ENCODE measurements around the gene SURF1.
"Not testable (repeated sequence)": the region's sequence is repeated elsewhere in the genome, so short reads cannot be mapped to it uniquely, and the experiment has no call there.

The SURF1 gene

GRCh38 chr9:133356391-133357091, at the start of gene SURF1, which contains the start of gene SURF2:
Gene SURF1, minus strand, starts transcription at chr9:133356487. Its CDS starts 34 bp downstream, at chr9:133356453.
Gene SURF2, plus strand, starts transcription at chr9:133356550. Its CDS starts 43 bp downstream, at chr9:133356593.
- peak in 50 of 51 donors; percentile 19 to 90 (median 70) for DNase-seq

GRCh38 chr9:133405508-133406438, 49.5 kb upstream of the SURF1 start:
- no peak for DNase-seq

- no peak for DNase-seq
Observed at GRCh38 chr9:133404454-133405002, 48.2 kb upstream of the SURF1 start.

- DNase-seq, result no peak
Observed at GRCh38 chr9:133403766-133404453, 47.6 kb upstream of the SURF1 start.

DNA sequence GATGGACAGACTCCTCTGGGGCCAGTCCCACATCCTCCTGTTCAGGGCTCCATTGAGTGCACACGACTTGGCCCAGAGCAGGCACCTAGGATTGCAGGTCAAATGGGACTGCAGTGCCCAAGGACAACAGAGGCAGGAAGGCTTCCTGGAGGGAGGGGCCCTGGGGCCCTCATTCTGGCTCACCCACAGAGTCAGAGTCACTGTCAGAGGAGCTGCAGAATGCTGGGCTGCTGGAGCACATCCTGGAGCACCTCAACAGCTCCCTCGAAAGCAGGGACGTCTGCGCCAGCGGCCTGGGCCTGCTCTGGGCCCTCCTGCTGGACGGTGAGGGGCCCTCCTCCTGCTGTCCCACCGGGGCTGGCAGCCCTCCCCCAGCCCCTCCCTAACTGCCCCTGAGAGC, 46.4 kb upstream of the SURF1 start:
- DNase-seq, result no peak

- DNase-seq, result no peak
Observed at GRCh38 chr9:133401588-133401987, 45.3 kb upstream of the SURF1 start.

DNA sequence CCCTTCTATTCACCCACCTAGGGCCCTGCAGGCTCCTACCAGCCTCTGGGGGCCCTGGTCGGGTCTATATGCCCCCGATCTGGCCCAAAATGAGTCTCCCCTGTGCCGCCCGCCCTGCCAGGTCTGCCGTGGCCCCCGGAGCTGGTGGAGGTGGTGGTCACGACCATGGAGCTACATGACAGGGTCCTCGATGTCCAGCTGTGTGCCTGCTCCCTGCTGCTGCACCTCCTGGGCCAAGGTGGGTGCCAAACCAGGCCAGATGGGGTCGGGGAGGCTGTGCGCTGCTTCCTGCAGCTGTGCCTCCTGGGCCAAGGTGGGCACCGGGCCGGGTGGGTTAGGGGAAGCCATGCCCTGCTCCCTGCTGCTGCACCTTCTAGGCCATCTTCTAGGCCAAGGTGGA, 44.0 kb upstream of the SURF1 start:
- DNase-seq, result no peak

GRCh38 chr9:133397895-133398294, 41.6 kb upstream of the SURF1 start:
- no peak for DNase-seq

DNA sequence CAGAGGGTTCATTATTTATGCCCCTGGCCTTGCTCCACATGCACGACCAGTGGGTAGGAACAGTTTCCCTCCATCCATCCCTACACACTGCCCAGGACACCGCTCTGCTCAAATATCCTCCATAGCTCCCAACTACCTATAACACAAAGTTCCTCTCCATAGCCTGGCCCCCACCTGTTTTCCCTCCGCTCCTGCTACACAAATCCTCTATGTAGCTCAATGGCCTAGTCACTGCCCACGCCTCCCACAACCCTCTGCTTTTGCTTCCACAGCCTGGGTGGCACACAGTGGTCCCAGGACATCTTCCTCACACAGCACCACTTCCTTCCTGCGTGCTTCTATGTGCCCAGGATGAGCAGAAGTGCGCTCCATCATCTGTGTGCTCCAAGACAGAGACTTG, 41.1 kb upstream of the SURF1 start:
- no peak for DNase-seq

GRCh38 chr9:133396952-133397351, 40.7 kb upstream of the SURF1 start:
- peak in 2 of 51 donors; percentile 7 to 23 for DNase-seq

DNA sequence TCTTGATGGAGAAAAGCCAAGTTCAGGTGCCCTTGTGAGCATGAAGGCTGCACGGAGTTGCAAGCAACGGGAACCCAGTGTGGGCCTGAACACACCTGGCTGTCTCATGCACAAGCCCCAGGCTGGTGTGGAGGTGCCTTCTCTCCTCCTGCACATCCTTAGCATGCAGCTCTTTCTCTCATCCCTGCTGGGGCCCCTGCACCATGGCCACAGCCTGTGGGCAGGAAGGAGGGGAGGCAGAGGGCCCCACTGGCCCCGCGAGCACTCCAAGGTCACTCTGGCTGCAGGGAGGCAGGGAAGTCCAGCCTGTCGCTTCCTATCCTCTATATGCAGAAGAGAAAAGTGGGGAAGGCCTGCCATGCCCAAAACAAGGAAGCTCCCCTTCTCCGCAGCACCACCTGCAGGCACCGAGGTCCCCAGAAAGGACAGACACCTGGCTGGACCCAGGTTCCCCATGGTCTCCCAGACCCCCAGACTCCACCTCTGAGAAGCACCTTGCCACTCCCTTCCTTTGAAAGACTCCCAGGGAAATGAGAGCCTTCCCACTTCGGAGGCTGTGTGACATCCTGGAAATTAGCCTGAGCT, 38.5 kb upstream of the SURF1 start:
- no peak for DNase-seq

- no peak for DNase-seq
Observed at GRCh38 chr9:133393399-133393798, 37.1 kb upstream of the SURF1 start.

DNA sequence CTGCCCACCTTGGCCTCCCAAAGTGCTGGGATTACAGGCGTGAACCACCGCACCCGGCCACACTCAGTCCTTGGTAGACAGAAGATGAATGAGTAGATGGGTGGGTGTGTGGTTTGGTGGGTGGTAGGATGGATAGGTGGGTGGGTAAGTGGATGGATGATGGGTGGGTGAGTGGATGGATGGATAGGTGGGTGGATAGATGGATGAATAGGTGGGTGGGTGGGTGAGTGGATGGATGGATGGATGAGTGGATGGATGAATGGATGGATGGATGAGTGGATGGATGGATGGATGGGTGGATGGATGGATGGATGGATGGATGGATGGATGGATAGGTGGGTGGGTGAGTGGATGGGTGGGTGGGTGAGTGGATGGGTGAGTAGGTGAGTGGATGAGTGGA, 36.0 kb upstream of the SURF1 start:
- DNase-seq, result not testable (repeated sequence)

DNA sequence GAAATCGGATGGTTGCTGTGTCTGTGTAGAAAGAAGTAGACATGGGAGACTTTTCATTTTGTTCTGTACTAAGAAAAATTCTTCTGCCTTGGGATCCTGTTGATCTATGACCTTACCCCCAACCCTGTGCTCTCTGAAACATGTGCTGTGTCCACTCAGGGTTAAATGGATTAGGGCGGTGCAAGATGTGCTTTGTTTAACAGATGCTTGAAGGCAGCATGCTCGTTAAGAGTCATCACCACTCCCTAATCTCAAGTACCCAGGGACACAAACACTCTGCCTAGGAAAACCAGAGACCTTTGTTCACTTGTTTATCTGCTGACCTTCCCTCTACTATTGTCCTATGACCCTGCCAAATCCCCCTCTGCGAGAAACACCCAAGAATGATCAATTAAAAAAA, 35.2 kb upstream of the SURF1 start:
- DNase-seq, result not testable (repeated sequence)

GRCh38 chr9:133390713-133391112, 34.4 kb upstream of the SURF1 start:
- no peak for DNase-seq

GRCh38 chr9:133389562-133389961, 33.3 kb upstream of the SURF1 start:
- no peak for DNase-seq

- no peak for DNase-seq
Observed at GRCh38 chr9:133389025-133389557, 32.8 kb upstream of the SURF1 start.

GRCh38 chr9:133387680-133388079, 31.4 kb upstream of the SURF1 start:
- DNase-seq, result no peak

DNA sequence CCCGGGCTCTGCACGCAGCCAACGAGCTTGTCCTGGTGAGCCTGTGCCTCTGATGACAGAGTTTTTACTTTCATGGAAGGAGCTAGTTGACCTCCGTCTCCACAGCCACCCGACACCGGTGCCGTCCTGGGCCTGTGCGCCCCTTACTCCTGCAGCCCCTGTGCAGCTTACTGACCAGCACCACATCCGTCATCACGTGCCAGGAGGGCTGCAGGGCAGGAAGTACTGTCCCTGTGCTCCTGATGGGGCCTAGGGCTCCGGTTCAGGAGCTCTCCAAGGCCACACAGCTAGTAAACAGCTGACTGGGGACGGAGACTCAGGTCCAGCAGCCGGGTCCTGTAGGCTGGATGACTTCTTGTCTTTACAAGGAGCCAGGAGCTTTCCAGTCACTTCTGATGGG, 30.1 kb upstream of the SURF1 start:
- DNase-seq, result no peak

DNA sequence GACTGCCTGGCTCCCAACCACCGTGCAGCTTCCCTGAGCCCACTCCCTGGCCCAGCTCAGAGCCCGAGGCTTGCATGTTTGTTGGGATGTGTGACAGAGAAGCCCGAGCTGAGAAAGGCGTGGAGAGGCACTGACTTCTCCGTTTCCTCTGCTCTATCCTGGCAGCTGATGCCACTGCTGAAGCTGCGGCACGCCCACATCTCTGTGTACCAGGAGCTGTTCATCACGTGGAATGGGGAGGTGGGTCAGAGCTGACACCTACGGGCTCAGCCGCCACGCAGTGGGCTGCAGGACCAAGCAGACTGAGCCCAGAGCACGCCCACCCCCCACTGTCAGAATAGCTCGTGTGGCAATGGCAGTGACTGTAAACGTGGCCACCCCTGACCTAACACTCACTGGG, 29.2 kb upstream of the SURF1 start:
- DNase-seq, result peak in 1 of 51 donors; percentile 46

- DNase-seq, result no peak
Observed at GRCh38 chr9:133384736-133385321, 28.5 kb upstream of the SURF1 start.
